GM21381 (cell line): ENCODE results near the gene BPI.
"Not testable (repeated sequence)": the region's sequence is repeated elsewhere in the genome, so short reads cannot be mapped to it uniquely, and the experiment has no call there.

Experiments used
- ATAC-seq: cut with Tn5 transposase; IDR thresholded peaks from one replicate; pipeline ENCODE4 v1.9.1; 2021; ENCODE audit warnings: mild to moderate bottlenecking, moderate library complexity; ENCODE audit not compliant: unreplicated experiment

Gene BPI

GRCh38 chr20:38331814-38332213, 27.9 kb downstream of the BPI start:
- no peak for ATAC-seq

- no peak for ATAC-seq
These were observed 30.1 kb downstream of the BPI start for GRCh38 chr20:38334016-38334415.

- no peak for ATAC-seq
These were observed 32.8 kb downstream of the BPI start for GRCh38 chr20:38336726-38337125.

GRCh38 chr20:38337561-38338140, 33.7 kb downstream of the BPI start:
- ATAC-seq: no peak

GRCh38 chr20:38338849-38339520, 35.0 kb downstream of the BPI start:
- ATAC-seq: no peak

GRCh38 chr20:38339521-38339896, 35.6 kb downstream of the BPI start:
- ATAC-seq: not testable (repeated sequence)

GRCh38 chr20:38339997-38340396, 36.0 kb downstream of the BPI start:
- no peak for ATAC-seq

GRCh38 chr20:38340693-38341092, 36.7 kb downstream of the BPI start:
- ATAC-seq: no peak

GRCh38 chr20:38342216-38342615, 38.3 kb downstream of the BPI start:
- no peak for ATAC-seq

- no peak for ATAC-seq
These were observed 38.9 kb downstream of the BPI start for GRCh38 chr20:38342713-38343310.

GRCh38 chr20:38343311-38344106, 39.6 kb downstream of the BPI start:
- no peak for ATAC-seq

GRCh38 chr20:38344107-38344701, 40.2 kb downstream of the BPI start:
- ATAC-seq: no peak

- ATAC-seq: no peak
These were observed 41.7 kb downstream of the BPI start for GRCh38 chr20:38345643-38346042.

- no peak for ATAC-seq
These were observed 42.3 kb downstream of the BPI start, which contains the start of gene LBP for GRCh38 chr20:38346247-38346651. Gene LBP (plus strand): TSS chr20:38346482. CDS start chr20:38346517, 35 bp downstream.

- no peak for ATAC-seq
These were observed 42.8 kb downstream of the BPI start for GRCh38 chr20:38346741-38347140.

- no peak for ATAC-seq
These were observed 45.9 kb downstream of the BPI start for GRCh38 chr20:38349856-38350255.

- no peak for ATAC-seq
These were observed 47.2 kb downstream of the BPI start for GRCh38 chr20:38350879-38351775.

- ATAC-seq: no peak
These were observed 49.4 kb downstream of the BPI start for GRCh38 chr20:38353316-38353715.

GRCh38 chr20:38354227-38354626, 50.3 kb downstream of the BPI start:
- ATAC-seq: no peak
